Omental fat pad (tissue), 4 donors: ENCODE data around the gene SELENOP. TPM values are rescaled to one million over a fixed set of nuclear protein-coding genes. Genes with fewer than 3 reads are reported as not detected.
"Not testable (repeated sequence)": the region's sequence is repeated elsewhere in the genome, so short reads cannot be mapped to it uniquely, and the experiment has no call there.

Source experiments
- ATAC-seq: fragments of 150-250 bp; one replicate; pipeline ENCODE4 v1.9.1; 2016; ENCODE audit warnings: mild to moderate bottlenecking, moderate library complexity; ENCODE audit not compliant: low FRiP score
- DNase-seq: peaks from one replicate; pipeline ENCODE4 v3.0.0-alpha.2; 2019; ENCODE audit warnings: low spot score
- CTCF ChIP-seq, 3 donors: fragments of 450-650 bp; IDR thresholded peaks; one replicate each; pipeline ENCODE4 v1.5.1; 2016 to 2017; ENCODE audit warnings: antibody characterized with exemption in 3 of 3, mild to moderate bottlenecking in 3 of 3, moderate library complexity in 2 of 3
- total RNA-seq, 4 donors: library from RNA; depleted of rRNA; stranded (reverse); fragments of >200 nt; gene quantifications; one replicate each; pipeline ENCODE4 v1.1.0, GENCODE V29; 2016

SELENOP gene
- total RNA-seq, 4 donors from 2014 or later = 658 to 1,212 (median 1,008) TPM

- DNase-seq (no peak), ATAC-seq (no peak)
- no peak for TF ChIP-seq CTCF (IDR thresholded peaks at IDR 0.05)
Measured at GRCh38 chr5:42852826-42853225, 41.1 kb upstream of the SELENOP start.

DNA sequence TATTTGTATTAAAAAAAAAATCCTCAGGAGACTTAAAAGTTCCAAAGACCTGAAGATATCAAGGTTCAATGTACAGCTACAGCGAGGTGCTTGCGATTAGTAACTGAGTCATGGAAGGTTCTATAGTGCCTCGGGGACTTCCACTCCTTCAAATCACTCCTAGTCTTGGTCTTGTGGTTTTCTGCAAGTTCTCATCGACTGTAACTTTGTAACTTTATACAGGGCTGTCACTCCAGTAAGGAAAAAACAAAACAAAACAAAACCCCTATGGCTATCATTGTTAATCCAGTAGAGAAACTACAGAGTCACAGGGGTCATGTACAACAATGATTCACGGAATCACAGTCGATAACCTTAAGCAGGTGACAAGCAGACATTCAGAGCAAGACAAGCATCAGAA lies 39.8 kb upstream of the SELENOP start:
- TF ChIP-seq CTCF (IDR thresholded peaks at IDR 0.05) = no peak
- ATAC-seq (no peak), DNase-seq (no peak)

- no peak for DNase-seq
- TF ChIP-seq CTCF (IDR thresholded peaks at IDR 0.05) = no peak
- ATAC-seq = no peak
Measured at GRCh38 chr5:42848545-42848944, 36.9 kb upstream of the SELENOP start.

DNA sequence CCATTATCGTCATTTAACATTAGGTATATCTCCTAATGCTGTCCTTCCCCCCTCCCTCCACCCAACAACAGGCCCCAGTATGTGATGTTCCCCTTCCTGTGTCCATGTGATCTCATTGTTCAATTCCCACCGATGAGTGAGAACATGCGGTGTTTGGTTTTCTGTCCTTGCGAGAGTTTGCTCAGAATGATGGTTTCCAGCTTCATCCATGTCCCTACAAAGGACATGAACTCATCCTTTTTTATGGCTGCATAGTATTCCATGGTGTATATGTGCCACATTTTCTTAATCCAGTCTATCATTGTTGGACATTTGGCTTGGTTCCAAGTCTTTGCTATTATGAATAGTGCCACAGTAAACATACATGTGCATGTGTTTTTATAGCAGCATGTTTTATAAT lies 32.7 kb upstream of the SELENOP start:
- ATAC-seq, DNase-seq: not testable (repeated sequence)

- TF ChIP-seq CTCF (IDR thresholded peaks at IDR 0.05) = no peak
- no peak for ATAC-seq
- no peak for DNase-seq
Measured at GRCh38 chr5:42843675-42844292, 32.1 kb upstream of the SELENOP start.

- no peak for TF ChIP-seq CTCF (IDR thresholded peaks at IDR 0.05)
- no peak for ATAC-seq
- no peak for DNase-seq
Measured at GRCh38 chr5:42842921-42843641, 31.4 kb upstream of the SELENOP start.

GRCh38 chr5:42840842-42841567 lies 29.3 kb upstream of the SELENOP start:
- DNase-seq (no peak), ATAC-seq (no peak)
- TF ChIP-seq CTCF (IDR thresholded peaks at IDR 0.05) = no peak
